Measurements from ENCODE around the gene RORC. TPM values are rescaled to one million over a fixed set of nuclear protein-coding genes. Genes with fewer than 3 reads are reported as not detected.

Gene RORC
- polyA plus RNA-seq, 1 of the 3 experiments (the other 2 are of a cell fraction) = not detected

DNA sequence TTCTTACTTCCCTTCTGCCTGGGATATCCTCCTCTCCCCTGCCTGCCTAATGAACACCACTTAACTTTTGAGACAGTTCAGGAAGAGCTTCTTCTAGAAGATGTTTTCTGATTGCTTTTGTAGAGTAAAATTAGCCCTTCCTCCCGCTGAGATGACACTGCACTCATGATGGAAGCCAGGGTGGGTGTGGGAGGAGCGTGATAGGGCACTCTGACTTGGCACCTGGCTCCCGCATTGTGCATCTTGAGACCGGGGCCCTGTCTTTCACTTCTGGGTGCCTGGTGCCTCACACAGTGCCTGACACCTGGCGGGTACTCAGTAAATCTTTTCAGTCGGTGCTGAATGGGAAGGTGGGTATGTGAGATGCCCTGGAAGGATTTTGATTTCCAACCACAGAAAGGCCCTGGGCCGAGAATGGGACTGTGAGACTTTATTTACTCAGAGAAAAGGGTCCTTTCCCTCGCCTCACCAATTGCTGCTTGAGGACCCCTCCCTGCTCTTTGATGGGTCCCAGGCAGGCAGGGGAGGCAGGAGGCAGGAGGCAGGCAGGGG lies 15.2 kb upstream of the RORC start (continued):
- TF ChIP-seq GATA2 (CRISPR knock-in tag; IDR thresholded peaks at IDR 0.05) = no peak

DNA sequence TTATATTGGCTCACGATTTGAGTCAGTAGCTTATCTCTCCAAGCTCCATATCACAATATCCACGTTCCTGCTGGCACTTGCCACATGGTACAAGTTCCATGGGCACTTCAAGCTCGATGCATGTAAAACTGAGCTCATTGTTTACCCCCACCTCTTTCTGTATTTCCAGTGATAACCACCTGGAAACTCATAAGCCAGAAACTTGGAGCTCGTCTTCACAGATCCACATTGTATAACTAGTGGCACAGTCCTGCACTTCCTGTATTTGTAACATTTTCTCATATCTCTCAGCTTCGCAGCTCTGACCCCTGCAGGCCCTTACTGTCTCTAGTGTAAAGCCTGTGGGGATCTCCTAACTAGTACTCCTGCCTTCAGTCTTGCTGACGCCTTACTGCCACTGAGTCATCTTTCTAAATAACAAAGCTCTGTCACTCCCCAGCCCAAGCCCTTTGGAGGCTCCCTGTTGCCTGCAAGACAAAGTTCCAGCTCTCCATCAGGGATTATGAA lies 14.5 kb upstream of the RORC start:
- POLR2A ChIA-PET = interaction anchor here (0.9 kb wide), 1 partner anchor 63 kb away, joined by 4 read pairs; the partner anchor contains the start of gene THEM4
- no peak for DNase-seq

More for the DNA sequence above, 14.5 kb upstream of the RORC start:
- Histone ChIP-seq H3K36me3 (replicated peaks in 1 of 2; ENCODE audit: control insufficient read depth in 1 of 2, insufficient read depth in 2 of 2, low read length in 1 of 2) (no peaks in the 10 kb centered on the region), H3K4me3 (ENCODE audit: low read depth in 2 of 2, low read length in 1 of 2) (no peak overlapping the region), H3K9me2 (no peaks in the 10 kb centered on the region), H3K4me1 (ENCODE audit: control insufficient read depth in 1 of 2, insufficient read depth in 2 of 2, low read depth in 1 of 2, low read length in 1 of 2) (peaks cover 0 to 33% of the 10 kb centered on the region in 2 experiments; a peak in 1 of 4 replicates), H3K79me2 (ENCODE audit: insufficient read depth) (no peaks in the 10 kb centered on the region), H2AFZ (ENCODE audit: low read depth) (0 out of 2 replicates have a peak overlapping the region, but pooled peaks have one; percentile 9), H3K4me2 (no peak overlapping the region), H3K9ac (no peak overlapping the region), H3K27ac (ENCODE audit: low read depth in 2 of 2, low read length in 1 of 2) (no peak overlapping the region), H3K27me3 (ENCODE audit: insufficient read depth) (peaks cover 5% of the 10 kb centered on the region; the same call in 1 of the 2 replicates), H3K9me3 (no peaks in the 10 kb centered on the region), H4K20me1 (ENCODE audit: insufficient read depth) (no peaks in the 10 kb centered on the region), H3F3A (replicated peaks; ENCODE audit: insufficient read depth) (no peaks in the 10 kb centered on the region)
- CTCF ChIA-PET = interaction anchor here (0.9 to 6.8 kb wide), 6 partner anchors 10 to 153 kb away, joined by 3 to 50 read pairs (median 4); partner anchors contain the start of genes CELF3, MRPL9 and RIIAD1
- TF ChIP-seq, protein P1, sequence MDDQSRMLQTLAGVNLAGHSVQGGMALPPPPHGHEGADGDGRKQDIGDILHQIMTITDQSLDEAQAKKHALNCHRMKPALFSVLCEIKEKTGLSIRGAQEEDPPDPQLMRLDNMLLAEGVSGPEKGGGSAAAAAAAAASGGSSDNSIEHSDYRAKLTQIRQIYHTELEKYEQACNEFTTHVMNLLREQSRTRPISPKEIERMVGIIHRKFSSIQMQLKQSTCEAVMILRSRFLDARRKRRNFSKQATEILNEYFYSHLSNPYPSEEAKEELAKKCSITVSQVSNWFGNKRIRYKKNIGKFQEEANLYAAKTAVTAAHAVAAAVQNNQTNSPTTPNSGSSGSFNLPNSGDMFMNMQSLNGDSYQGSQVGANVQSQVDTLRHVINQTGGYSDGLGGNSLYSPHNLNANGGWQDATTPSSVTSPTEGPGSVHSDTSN (IDR thresholded peaks at IDR 0.05) = no peak
- no peak for TF ChIP-seq JUND (IDR thresholded peaks at IDR 0.05)
- no peak for TF ChIP-seq USF1 (IDR thresholded peaks at IDR 0.05; ENCODE audit: borderline replicate concordance, low read depth)
- TF ChIP-seq POLR2AphosphoS5 (IDR thresholded peaks at IDR 0.05; ENCODE audit: low read depth, low read length) = no peak
- no peak for TF ChIP-seq MXI1 (IDR thresholded peaks at IDR 0.05; ENCODE audit: low read depth, low read length)
- TF ChIP-seq FOXJ3 (CRISPR knock-in tag; IDR thresholded peaks at IDR 0.05) = no peak
- no peak for TF ChIP-seq IRF3 (IDR thresholded peaks at IDR 0.05; ENCODE audit: low read depth, low read length)
- TF ChIP-seq CTCF (IDR thresholded peaks at IDR 0.05) = no peak
- TF ChIP-seq NRF1 (IDR thresholded peaks at IDR 0.05; ENCODE audit: low read depth, low read length) = no peak
- TF ChIP-seq SMC3 (IDR thresholded peaks at IDR 0.05; ENCODE audit: low read depth, low read length) = no peak
- TF ChIP-seq RXRA (IDR thresholded peaks at IDR 0.05; ENCODE audit: borderline replicate concordance, low read depth) = no peak
- WGBS (ENCODE audit: low lambda C conversion rate) = 51% methylated on average over 6 of the region's 6 CpGs

Data from SK-N-SH (cell line).